ENCODE results near the gene PEX7. TPM values are rescaled to one million over a fixed set of nuclear protein-coding genes. Genes with fewer than 3 reads are reported as not detected.

PEX7 gene
- total and polyA plus RNA-seq, 2 of the 8 experiments (the other 6 are each of a cell fraction or from before 2014, with no cell fraction given) = 6.4 to 11.0 TPM

- Histone ChIP-seq H3K79me1 (ENCODE audit: low read depth, low read length) (no peaks in the 10 kb centered on the region), H4K20me1 (replicated peaks in 1 of 2; ENCODE audit: control insufficient read depth in 1 of 2, insufficient read depth in 2 of 2, low read length in 2 of 2) (no peaks in the 10 kb centered on the region), H3K27me3 (replicated peaks in 1 of 4; ENCODE audit: control insufficient read depth in 3 of 4, extremely low read depth in 1 of 4, insufficient read depth in 3 of 4, low read length in 3 of 4) (no peaks in the 10 kb centered on the region), H2AK5ac (ENCODE audit: low read depth, low read length) (no peak overlapping the region), H4K8ac (ENCODE audit: extremely low read depth, insufficient read depth, low read length) (no peak overlapping the region), H3K56ac (replicated peaks; ENCODE audit: insufficient read length, low read depth, low read length) (no peak overlapping the region), H3K18ac (ENCODE audit: extremely low read depth, low read length) (no peak overlapping the region), H2BK15ac (ENCODE audit: low read length) (no peak overlapping the region), H4K5ac (ENCODE audit: insufficient read length, low read depth, low read length) (no peak overlapping the region), H3K4ac (replicated peaks; ENCODE audit: insufficient read length, low read depth, low read length) (no peak overlapping the region), H3K27ac (ENCODE audit: low read depth, low read length) (no peak overlapping the region), H3K14ac (ENCODE audit: insufficient read length) (no peak overlapping the region), H2BK12ac (ENCODE audit: low read depth, low read length) (no peak overlapping the region), H2AFZ (ENCODE audit: low read length) (no peak overlapping the region), H2BK120ac (replicated peaks; ENCODE audit: low read depth, low read length) (no peak overlapping the region), H2BK5ac (ENCODE audit: low read depth, low read length) (no peak overlapping the region), H3K9me3 (ENCODE audit: insufficient read depth in 2 of 2, low read depth in 1 of 2, low read length in 1 of 2) (peaks cover 2 to 3% of the 10 kb centered on the region in 2 experiments; a peak in 1 of 4 replicates), H3K9ac (replicated peaks in 1 of 4; ENCODE audit: extremely low read depth in 1 of 4, low read depth in 3 of 4, low read length in 3 of 4) (no peak overlapping the region), H3K4me3 (ENCODE audit: extremely low read depth in 1 of 4, insufficient read depth in 2 of 4, low read depth in 3 of 4, low read length in 4 of 4) (no peak overlapping the region), H3K36me3 (ENCODE audit: control insufficient read depth in 2 of 4, insufficient read depth in 4 of 4, low read length in 3 of 4) (peaks cover 0 to 9% (median 2%) of the 10 kb centered on the region in 4 experiments; a peak in 3 of 8 replicates), H4K91ac (replicated peaks; ENCODE audit: insufficient read length, low read length) (no peak overlapping the region), H3K23me2 (ENCODE audit: low read depth, low read length) (no peaks in the 10 kb centered on the region), H3K23ac (ENCODE audit: insufficient read length) (no peak overlapping the region), H3K4me2 (ENCODE audit: insufficient read depth in 1 of 2, low read depth in 2 of 2, low read length in 2 of 2) (no peak overlapping the region), H3K4me1 (replicated peaks in 1 of 4; ENCODE audit: control insufficient read depth in 3 of 4, insufficient read depth in 4 of 4, low read length in 3 of 4) (no peaks in the 10 kb centered on the region), H2BK20ac (ENCODE audit: low read length) (no peak overlapping the region), H3K79me2 (ENCODE audit: control insufficient read depth in 1 of 2, insufficient read depth in 2 of 2, low read length in 2 of 2) (no peaks in the 10 kb centered on the region)
- FAIRE-seq (no peak), DNase-seq (ENCODE audit: low read depth in 1 of 2, low spot score in 2 of 2) (no peak)
- ChIA-PET POLR2A (ENCODE audit: partially characterized antibody) (interaction anchor here (0.6 kb wide), 1 partner anchor 181 kb away, joined by 3 read pairs; no protein-coding TSS in a partner anchor), CTCF (ENCODE audit: partially characterized antibody) (no interaction called here)
- TF ChIP-seq ASH2L (IDR thresholded peaks at IDR 0.05; ENCODE audit: low read length) (no peak), EP300 (IDR thresholded peaks at IDR 0.05; ENCODE audit: borderline replicate concordance in 1 of 2, low read depth in 2 of 2, low read length in 2 of 2) (no peak), RNF2 (IDR thresholded peaks at IDR 0.05; ENCODE audit: borderline replicate concordance, low read depth, low read length, missing control alignments, poor library complexity, severe bottlenecking) (no peak), SIN3A (conservative IDR thresholded peaks at IDR 0.05 in 1 of 2, IDR thresholded peaks at IDR 0.05 in 1 of 2; ENCODE audit: low read depth in 1 of 2, low read length in 2 of 2) (no peak)
- 91% methylated on average over 2 of the region's 2 CpGs; no CpG with 5 or more reads in 1 of the 2 experiments for WGBS, 2 experiments (ENCODE audit: extremely low coverage in 1 of 2, insufficient coverage in 1 of 2, insufficient read length in 1 of 2, insufficient replicate concordance in 2 of 2, low coverage in 1 of 2, low lambda C conversion rate in 2 of 2, missing lambda C conversion rate in 1 of 2)
Measured at GRCh38 chr6:136869451-136869850, 47.1 kb downstream of the PEX7 start.

Data from H1 (cell line).